NCI-H2227 (cell line): ENCODE results near the gene NAT9.

Source experiments
- DNase-seq: peaks from one replicate; lab custom pipeline; 2025; ENCODE audit not compliant: unreplicated experiment; lab: John Stamatoyannopoulos, UW

Gene NAT9

DNA sequence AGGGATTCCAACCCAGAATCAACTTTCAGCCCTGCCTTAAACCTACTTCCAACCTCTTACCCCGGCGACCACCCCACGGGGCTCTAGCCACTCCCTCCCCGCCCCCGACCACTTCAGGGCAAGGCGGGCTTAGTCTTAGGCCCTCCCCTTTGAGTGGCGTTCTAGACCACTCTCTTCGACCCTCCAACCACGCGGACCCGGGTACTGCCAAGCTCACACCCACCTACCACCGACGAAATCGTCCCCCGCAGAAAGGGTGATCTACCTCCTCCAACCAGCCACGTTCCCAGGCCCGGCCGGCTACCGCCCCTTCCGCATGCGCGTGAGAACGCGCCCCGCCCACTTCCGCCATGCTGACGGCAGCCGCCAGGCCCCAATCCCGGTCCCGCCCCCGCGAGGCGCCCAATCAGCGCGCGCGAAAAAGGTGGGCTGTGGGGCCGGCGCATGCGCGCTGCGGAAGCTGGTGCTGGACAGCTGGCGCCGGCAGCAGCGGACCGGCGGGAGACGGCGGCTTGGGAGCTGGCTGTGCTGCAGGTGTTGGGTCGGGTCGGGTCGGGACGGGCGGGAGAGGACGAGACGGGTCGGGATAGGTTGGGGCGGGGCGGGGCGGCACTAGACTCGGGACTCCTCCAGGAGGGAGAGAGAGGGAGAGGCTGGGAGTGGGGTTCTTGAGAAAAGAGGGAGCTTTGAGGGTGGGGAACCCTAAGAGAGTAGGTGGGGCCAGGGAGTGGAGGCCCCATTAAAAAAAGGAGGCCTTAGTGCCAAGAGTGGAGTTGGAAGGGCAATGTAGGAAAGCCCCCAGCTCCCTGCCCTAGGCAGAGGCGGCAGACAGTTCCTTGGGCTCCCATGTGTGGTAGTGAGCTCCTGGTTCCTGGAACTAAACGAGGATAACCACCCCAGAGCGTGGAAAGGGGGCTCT lies at the start of gene NAT9:
Gene NAT9, minus strand, starts transcription at position 302 of the 919 bp plus-strand sequence. CDS start 647 bp downstream, outside the sequence.
- peak; percentile 99 for DNase-seq

- DNase-seq: no peak
Observed at GRCh38 chr17:74824961-74825627, 48.9 kb upstream of the NAT9 start.

DNA sequence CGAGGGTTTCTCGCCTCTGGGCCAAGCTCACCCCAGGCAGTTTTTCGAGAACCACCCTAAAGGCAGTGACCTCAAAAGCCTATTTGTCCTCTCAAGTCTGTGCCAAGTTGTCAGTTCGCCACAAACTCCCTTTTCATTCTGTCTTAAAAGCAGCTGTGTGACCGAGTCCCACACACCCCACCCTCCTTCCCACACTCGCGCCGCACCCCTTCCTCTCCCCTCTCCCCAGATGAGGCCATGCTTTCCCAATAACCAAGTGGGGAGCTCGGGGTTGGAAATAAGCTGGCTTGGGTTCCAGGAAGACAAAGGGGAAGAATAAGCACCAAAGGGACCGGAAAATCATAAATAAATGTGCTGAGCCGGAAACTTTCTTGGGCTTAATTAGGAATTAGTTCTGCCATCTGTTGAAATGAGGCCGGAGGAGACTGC lies 46.8 kb upstream of the NAT9 start:
- DNase-seq: no peak

DNA sequence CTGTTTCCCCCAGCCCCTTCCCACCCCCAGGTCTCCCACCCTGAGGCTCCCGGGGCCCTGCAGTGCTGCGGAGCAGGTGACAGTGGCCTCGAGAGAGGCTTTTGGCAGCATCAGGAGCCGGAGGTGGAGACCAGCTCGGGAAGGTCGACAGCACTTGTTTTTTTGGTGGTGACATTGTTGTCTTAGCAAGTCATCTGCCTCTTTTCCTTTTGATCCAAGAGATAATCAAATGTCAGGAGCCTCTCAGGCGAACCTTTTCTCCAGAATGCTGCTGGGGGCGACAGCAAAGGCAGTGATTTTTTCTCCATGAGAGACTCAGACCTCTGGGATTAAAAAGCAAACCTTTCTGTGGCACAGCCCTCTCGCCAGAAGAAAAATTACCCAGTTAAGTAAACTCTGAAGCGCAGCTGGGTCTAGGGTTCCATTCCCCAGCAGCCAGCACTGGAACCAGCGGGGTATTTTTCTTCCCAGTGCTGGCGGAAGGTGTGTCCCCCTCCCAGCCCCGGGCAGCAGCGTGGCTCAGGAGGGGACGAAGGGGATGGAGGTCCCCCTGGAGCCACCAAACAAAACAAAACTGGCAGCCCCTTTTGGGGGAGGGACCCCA lies 46.3 kb upstream of the NAT9 start:
- no peak for DNase-seq

DNA sequence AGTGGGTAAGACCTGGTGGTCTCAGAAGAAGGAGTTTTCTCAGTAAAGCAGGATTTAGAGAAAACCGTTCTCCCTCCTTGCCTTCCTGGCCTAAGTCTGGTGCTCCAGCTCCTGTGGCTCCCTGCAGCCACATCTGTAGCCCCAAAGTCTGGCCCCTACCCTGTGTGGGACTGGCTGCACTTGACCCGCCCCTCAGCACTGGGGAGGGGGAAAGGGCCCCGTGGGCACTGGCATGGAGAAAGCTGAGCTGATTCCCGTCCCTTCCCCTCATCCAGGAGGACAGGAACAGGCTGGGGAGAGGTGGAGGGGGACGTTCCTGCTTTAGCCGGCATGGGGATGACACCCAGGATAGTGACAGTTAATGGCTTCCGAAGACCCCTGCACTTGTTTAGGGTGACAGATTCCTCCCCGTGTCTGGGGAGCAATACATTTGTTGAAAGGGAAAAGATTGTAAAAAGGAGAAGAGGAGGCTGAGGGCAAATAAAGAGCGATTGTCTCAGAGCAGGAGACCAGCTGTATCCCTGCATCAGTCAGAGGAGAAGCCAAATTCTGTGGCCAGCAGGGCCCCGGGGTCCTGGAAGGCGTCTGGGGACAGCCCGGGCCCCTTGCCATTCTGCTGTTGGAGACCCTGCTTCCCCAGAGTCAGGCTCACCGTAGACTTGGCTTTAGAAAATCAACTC lies 45.6 kb upstream of the NAT9 start:
- DNase-seq: no peak

- no peak for DNase-seq
Observed at GRCh38 chr17:74819801-74820436, 43.8 kb upstream of the NAT9 start.

GRCh38 chr17:74818291-74818938 lies 42.3 kb upstream of the NAT9 start:
- DNase-seq: peak; percentile 45

- no peak for DNase-seq
Observed at GRCh38 chr17:74816905-74817620, 40.9 kb upstream of the NAT9 start.

GRCh38 chr17:74815550-74816370 lies 39.6 kb upstream of the NAT9 start:
- peak; percentile 5 for DNase-seq

- no peak for DNase-seq
Observed at GRCh38 chr17:74815067-74815466, 38.9 kb upstream of the NAT9 start.

GRCh38 chr17:74814453-74814852 lies 38.3 kb upstream of the NAT9 start:
- no peak for DNase-seq

DNA sequence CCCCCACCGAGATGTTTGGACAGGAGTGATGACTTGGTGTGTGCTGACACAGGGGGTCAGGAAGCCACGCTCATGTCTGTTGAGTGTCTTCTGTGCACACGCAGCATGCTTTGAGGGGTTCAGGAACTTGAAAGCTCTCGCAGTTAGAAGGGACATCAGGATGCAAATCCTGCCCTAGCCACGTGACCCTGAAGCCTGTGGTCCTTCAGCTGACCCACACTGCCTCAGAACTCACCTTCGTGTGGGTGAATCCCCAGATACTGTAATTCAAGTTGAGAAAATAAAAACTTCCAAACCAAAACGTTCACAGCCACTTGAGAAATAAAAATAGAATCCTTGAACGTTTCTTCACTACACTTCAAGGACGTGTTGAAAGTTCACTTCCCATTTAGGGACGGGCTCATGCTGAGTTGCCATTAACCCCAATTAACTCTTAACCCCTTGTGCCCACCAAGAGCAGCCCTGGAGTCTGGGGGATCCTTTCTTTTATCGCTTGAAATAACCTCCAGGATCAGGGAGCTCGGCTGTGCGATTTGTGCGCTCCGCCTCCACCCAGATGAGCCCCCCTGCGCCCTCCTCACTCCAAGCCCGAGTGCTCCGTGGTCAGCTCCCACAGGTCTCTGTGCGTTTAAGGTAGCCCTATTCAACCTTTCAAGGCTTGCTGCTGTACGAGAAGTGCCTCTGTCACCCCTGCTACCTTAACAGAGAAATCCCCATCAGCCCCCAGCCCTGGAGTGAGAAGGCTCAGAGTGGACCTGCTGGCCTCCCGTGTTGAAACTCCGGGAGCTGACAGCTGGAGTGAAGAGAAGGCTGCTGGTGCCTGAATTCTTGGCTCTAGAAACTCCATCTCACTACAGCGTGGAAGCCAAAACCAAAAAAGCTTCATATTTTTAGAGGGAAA lies 36.2 kb upstream of the NAT9 start:
- DNase-seq: peak; percentile 23

DNA sequence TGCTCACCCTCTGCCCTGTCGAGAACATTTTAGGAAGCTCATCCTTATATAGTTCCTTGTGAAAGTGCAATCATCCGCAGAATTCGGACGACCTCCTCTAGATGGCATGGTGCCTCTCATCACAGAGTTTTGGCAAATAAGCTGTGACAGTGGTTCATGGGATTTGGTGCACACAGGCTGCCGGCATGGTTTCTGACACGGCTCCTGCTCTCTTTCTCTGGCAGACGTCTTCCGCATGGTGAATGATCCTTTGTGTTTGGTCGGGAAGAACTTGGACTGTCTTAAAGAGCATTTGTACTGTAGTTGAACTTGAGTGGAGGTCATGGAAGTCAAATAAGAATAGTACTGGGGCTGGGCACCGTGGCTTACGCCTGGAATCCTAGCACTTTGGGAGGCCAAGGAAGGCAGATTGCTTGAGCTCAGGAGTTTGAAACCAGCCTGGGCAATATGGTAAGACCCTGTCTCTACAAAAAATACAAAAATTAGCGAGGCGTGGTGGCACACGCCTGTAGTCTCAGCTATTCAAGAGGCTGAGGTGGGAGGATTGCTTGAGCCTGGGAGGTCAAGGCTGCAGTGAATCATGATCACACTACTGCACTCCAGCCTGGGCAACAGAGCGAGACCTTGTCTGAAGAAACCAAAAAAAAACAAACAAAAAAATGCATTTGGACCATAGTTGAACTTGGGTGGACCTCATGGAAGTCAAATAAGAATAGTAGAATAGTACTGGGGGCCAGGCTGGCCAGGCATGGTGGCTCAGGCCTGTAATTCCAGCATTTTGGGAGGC lies 34.7 kb upstream of the NAT9 start:
- DNase-seq: no peak

GRCh38 chr17:74808714-74809430 lies 32.7 kb upstream of the NAT9 start:
- no peak for DNase-seq

- DNase-seq: no peak
Observed at GRCh38 chr17:74807925-74808324, 31.8 kb upstream of the NAT9 start.

DNA sequence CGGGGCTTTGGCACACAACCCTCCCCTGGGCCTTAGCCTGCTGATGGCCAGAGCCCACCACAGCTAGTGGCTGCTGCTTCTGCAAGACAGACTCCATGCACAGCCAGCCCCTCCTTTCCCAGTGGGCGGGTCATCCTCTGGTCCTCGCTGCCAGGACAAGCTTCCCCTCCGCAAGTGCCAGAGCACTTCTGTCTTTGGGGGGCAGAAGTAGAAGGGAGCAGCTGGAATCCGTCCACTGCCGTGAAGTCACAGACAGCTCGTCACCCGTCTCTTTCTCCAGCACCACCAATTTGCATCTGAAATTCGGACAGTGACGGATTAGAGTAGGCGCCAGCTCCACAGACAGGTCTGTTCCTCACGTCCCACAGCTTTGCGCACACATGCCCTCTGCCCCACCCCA lies 31.3 kb upstream of the NAT9 start:
- DNase-seq: no peak
